ENCODE data around the gene CBY3. TPM values are rescaled to one million over a fixed set of nuclear protein-coding genes. Genes with fewer than 3 reads are reported as not detected.
A peak's percentile ranks its signal among the peaks of the same experiment; 100 is the strongest.
"Not testable (repeated sequence)": the region's sequence is repeated elsewhere in the genome, so short reads cannot be mapped to it uniquely, and the experiment has no call there.

Gene CBY3
- total and polyA plus RNA-seq, 2 of the 4 experiments (the other 2 are of a cell fraction): 0.18 TPM; not detected in 1

DNA sequence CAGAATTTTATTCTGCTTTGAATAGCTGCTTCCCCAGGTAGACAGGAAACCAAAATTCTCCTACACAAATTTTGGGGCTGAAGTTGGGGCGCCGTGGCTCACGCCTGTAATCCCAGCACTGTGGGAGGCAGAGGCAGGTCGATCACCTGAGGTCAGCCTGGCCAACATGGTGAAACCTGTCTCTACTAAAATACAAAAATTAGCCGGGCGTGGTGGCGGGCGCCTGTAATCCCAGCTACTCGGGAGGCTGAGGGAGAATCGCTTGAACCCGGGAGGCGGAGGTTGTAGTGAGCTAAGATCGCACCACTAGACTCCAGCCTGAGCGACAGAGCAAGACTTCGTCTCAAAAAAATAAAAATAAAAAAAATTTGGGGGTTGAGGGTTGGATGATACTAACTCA, 16.7 kb upstream of the CBY3 start:
- Histone ChIP-seq H3K14ac (replicated peaks; ENCODE audit: low read depth, low read length) (peak overlapping the region; percentile 99; the same call in 1 of the 2 replicates), H3K27ac (ENCODE audit: insufficient read depth, low read length) (peak overlapping the region; percentile 83), H3K79me1 (ENCODE audit: low read depth in 1 of 2, low read length in 2 of 2) (peaks cover 16 to 28% of the 10 kb centered on the region in 2 experiments), H2BK15ac (ENCODE audit: low read depth, low read length) (0 out of 3 replicates have a peak overlapping the region, but pooled peaks have one; percentile 81), H3K23ac (ENCODE audit: low read depth, low read length) (peak overlapping the region; percentile 98; the same call in 1 of the 2 replicates), H3K4me3 (ENCODE audit: insufficient read depth, low read depth, low read length) (peak overlapping the region; percentile 53), H2AK5ac (ENCODE audit: low read depth, low read length) (peak overlapping the region; percentile 91; the same call in 1 of the 2 replicates), H4K8ac (ENCODE audit: low read depth in 2 of 2, low read length in 2 of 2) (peak overlapping the region; percentile 98), H2BK5ac (ENCODE audit: low read depth, low read length, poor library complexity, severe bottlenecking) (peak overlapping the region; percentile 94), H3K4me2 (ENCODE audit: low read depth, low read length) (peak overlapping the region; percentile 88), H3K56ac (ENCODE audit: extremely low read depth, insufficient read depth, low read length) (peak overlapping the region; percentile 97), H4K5ac (ENCODE audit: low read depth, low read length) (peak overlapping the region; percentile 95), H3K36me3 (ENCODE audit: control insufficient read depth, insufficient read depth, low read length) (peaks cover 12% of the 10 kb centered on the region), H4K20me1 (ENCODE audit: insufficient read depth, low read length) (peaks cover 26% of the 10 kb centered on the region), H3K18ac (ENCODE audit: low read depth, low read length) (peak overlapping the region; percentile 93; the same call in 1 of the 2 replicates), H3K4ac (ENCODE audit: low read depth, low read length) (peak overlapping the region; percentile 96; the same call in 1 of the 2 replicates), H2BK120ac (ENCODE audit: low read depth, low read length) (0 out of 2 replicates have a peak overlapping the region, but pooled peaks have one; percentile 52), H4K91ac (ENCODE audit: insufficient read depth, low read depth, low read length) (peak overlapping the region; percentile 85; the same call in 1 of the 2 replicates), H3K9ac (ENCODE audit: low read depth, low read length) (peak overlapping the region; percentile 80)
- BruUV-seq (replicated peaks); H3K4me1 ChIP-seq (ENCODE audit: control insufficient read depth, insufficient read depth, low read length); H2AFZ ChIP-seq (replicated peaks; ENCODE audit: low read length, poor library complexity); H2AK9ac ChIP-seq (replicated peaks; ENCODE audit: low read depth, low read length, poor library complexity); H2BK20ac ChIP-seq (ENCODE audit: low read depth, low read length); dilution Hi-C loops (cut with HindIII; ENCODE audit: low sequenced_read_pairs, unreplicated experiment); in situ Hi-C loops (cut with MboI; ENCODE audit: low sequenced_read_pairs); CTCF ChIA-PET; H3K27me3 ChIP-seq (ENCODE audit: control insufficient read depth, insufficient read depth, low read length); H3K9me1 ChIP-seq (ENCODE audit: insufficient read depth, low read length); POLR2A ChIA-PET (ENCODE audit: unreplicated experiment); H3K9me3 ChIP-seq (ENCODE audit: control insufficient read depth, insufficient read depth, low read length); ATAC-seq (ENCODE audit: low read depth); DNase-seq: not testable (repeated sequence)
- intact Hi-C loops (cut with micrococcal nuclease): loop anchor here (5.0 kb wide), 2 partner anchors 35 to 75 kb away; partner anchors contain the start of genes HNRNPH1 and MAML1
- WGBS, 2 experiments (ENCODE audit: extremely low coverage in 2 of 2, insufficient read length in 1 of 2): no CpG with 5 or more reads among the region's 15 CpGs
